ENCODE measurements around the gene ST8SIA4.

DNA sequence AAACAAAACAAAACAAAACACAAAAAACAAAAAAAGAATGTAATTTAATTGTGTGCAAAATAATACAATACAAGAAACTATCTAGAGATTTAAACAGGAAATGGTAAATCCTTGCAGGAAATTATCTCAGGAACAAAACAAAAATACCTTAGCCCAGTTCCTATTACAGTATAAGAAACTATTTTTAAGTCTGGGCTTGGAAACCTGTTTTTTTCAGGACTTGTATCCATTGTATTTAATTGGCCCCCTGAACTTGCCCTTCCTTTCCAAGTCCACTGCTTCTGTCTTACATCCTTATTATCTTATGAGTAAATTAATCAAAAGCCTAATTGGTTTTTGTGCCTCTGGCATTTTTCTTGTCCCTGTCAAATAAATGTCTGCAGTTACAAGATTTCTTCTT, 48.5 kb downstream of the ST8SIA4 start:
- TF ChIP-seq CTCF (IDR thresholded peaks at IDR 0.05) (no peak), POLR2A (IDR thresholded peaks at IDR 0.05) (no peak)
